GM12878 (cell line): Measurements from ENCODE around the gene FGGY. TPM values are rescaled to one million over a fixed set of nuclear protein-coding genes. Genes with fewer than 3 reads are reported as not detected.

Source experiments
- ATAC-seq: fragments of 200-7000 bp; cut with Tn5 transposase; 3 replicates; pipeline ENCODE4 v1.9.1; 2020; ENCODE audit warnings: mild to moderate bottlenecking, moderate library complexity
- BruUV-seq: library from RNA; stranded (reverse); fragments of 400-500 nt; replicated peaks from 2 replicates; lab custom pipeline; 2021; lab: Mats Ljungman, UMichigan
- CTCF ChIA-PET: fragments of 300-600 bp; sonication (Branson Sonifier 250); formaldehyde crosslinking; extraction: SDS; loops from one replicate; lab custom pipeline; 2021; ENCODE audit warnings: inconsistent platforms; lab: Yijun Ruan, JAX
- POLR2A ChIA-PET: fragments of 350-600 bp; formaldehyde crosslinking; extraction: SDS; loops from one replicate; lab custom pipeline; 2021; ENCODE audit warnings: inconsistent platforms; lab: Charles Lee
- RAD21 ChIA-PET: fragments of 300-600 bp; sonication (Branson Sonifier 250); formaldehyde crosslinking; loops from one replicate; lab custom pipeline; 2023; ENCODE audit warnings: antibody characterized with exemption; ENCODE audit not compliant: unreplicated experiment; lab: Charles Lee
- SMC1A ChIA-PET: fragments of 300-600 bp; sonication (Branson Sonifier 250); formaldehyde crosslinking; loops from one replicate; lab custom pipeline; 2023; ENCODE audit not compliant: unreplicated experiment, uncharacterized antibody; lab: Charles Lee
- DNase-seq: peaks from one replicate; pipeline ENCODE4 v3.0.0-alpha.2; 2011; ENCODE audit warnings: low read depth, low spot score
- FAIRE-seq: peaks from 3 replicates; lab custom pipeline; 2011; peaks lifted over from hg19 to GRCh38; lab: Jason Lieb, UNC
- H2AFZ ChIP-seq: 2 replicates; pipeline ENCODE4 v1.6.0; 2011; ENCODE audit warnings: low read depth, low read length, control low read depth; ENCODE audit not compliant: control insufficient read depth
- H3K27ac ChIP-seq: 2 replicates; pipeline ENCODE4 v1.5.1; 2011; ENCODE audit warnings: control low read depth; ENCODE audit not compliant: control insufficient read depth, insufficient read depth
- H3K27me3 ChIP-seq, 2 experiments: replicated peaks in 1 of 2; 2 replicates each; pipeline versions ENCODE4 v1.6.0 to v1.6.1; 2011; ENCODE audit warnings: low read length in 1 of 2; ENCODE audit not compliant: control insufficient read depth in 2 of 2, insufficient read depth in 2 of 2
- H3K36me3 ChIP-seq, 2 experiments: 2 replicates each; pipeline ENCODE4 v1.5.1; 2011; ENCODE audit warnings: low read length in 1 of 2; ENCODE audit not compliant: control insufficient read depth in 2 of 2, insufficient read depth in 2 of 2
- H3K4me1 ChIP-seq: 2 replicates; pipeline ENCODE4 v1.6.1; 2011; ENCODE audit warnings: mild to moderate bottlenecking, low read length, moderate library complexity, mixed read lengths; ENCODE audit not compliant: control insufficient read depth, insufficient read depth
- H3K4me2 ChIP-seq: 2 replicates; pipeline ENCODE4 v1.6.0; 2011; ENCODE audit warnings: control low read depth; ENCODE audit not compliant: control insufficient read depth, insufficient read depth
- H3K4me3 ChIP-seq: fragments of 200-600 bp; sonication (generic); 2 replicates; pipeline ENCODE4 v1.5.1; 2016
- H3K79me2 ChIP-seq: 2 replicates; pipeline ENCODE4 v1.6.0; 2011; ENCODE audit warnings: low read length; ENCODE audit not compliant: control insufficient read depth, insufficient read depth
- H3K9ac ChIP-seq: 2 replicates; pipeline ENCODE4 v1.8.0; 2011; ENCODE audit warnings: low read length, control low read depth, mixed read lengths; ENCODE audit not compliant: control insufficient read depth, insufficient read depth
- H3K9me3 ChIP-seq: replicated peaks from 3 replicates; pipeline ENCODE4 v1.5.1; 2011; ENCODE audit warnings: mild to moderate bottlenecking, low read length; ENCODE audit not compliant: control insufficient read depth, insufficient read depth
- H4K20me1 ChIP-seq: 2 replicates; pipeline ENCODE4 v1.6.0; 2011; ENCODE audit not compliant: control insufficient read depth, insufficient read depth
- DPF2 ChIP-seq: fragments of 450-650 bp; IDR thresholded peaks from 2 replicates; pipeline ENCODE4 v1.6.1; 2017; ENCODE audit warnings: mild to moderate bottlenecking
- ESRRA ChIP-seq: IDR thresholded peaks from 2 replicates; pipeline ENCODE4 v1.6.1; 2012; ENCODE audit warnings: mild to moderate bottlenecking, low read length, improper control_type of control experiment
- ETV6 ChIP-seq, 2 experiments: fragments of 450-650 bp in 1 of 2; IDR thresholded peaks in 1 of 2; conservative IDR thresholded peaks in 1 of 2; 2 replicates each; pipeline ENCODE4 v1.6.1; 2014; ENCODE audit warnings: antibody characterized with exemption in 1 of 2, borderline replicate concordance in 1 of 2, low read depth in 1 of 2, mild to moderate bottlenecking in 1 of 2, moderate library complexity in 1 of 2
- JUNB ChIP-seq: IDR thresholded peaks from 2 replicates; pipeline ENCODE4 v1.6.1; 2016; ENCODE audit warnings: antibody characterized with exemption, mild to moderate bottlenecking
- KDM1A ChIP-seq: fragments of 200-600 bp; sonication (generic); IDR thresholded peaks from 2 replicates; pipeline ENCODE4 v1.6.1; 2016; ENCODE audit warnings: borderline replicate concordance
- KLF5 ChIP-seq: fragments of 450-650 bp; IDR thresholded peaks from 2 replicates; pipeline ENCODE4 v1.6.1; 2014; ENCODE audit warnings: mild to moderate bottlenecking; ENCODE audit not compliant: partially characterized antibody
- PRDM15 ChIP-seq: fragments of 450-650 bp; formaldehyde crosslinking; IDR thresholded peaks from 2 replicates; pipeline ENCODE4 v1.4.0; 2020; ENCODE audit warnings: mild to moderate bottlenecking, moderate library complexity
- WGBS: methylation state at CpG from one replicate; pipeline ENCODE4 v1.1.6; 2016; ENCODE audit warnings: low lambda C conversion rate; ENCODE audit not compliant: insufficient replicate concordance, insufficient coverage; ENCODE audit errors: missing lambda C conversion rate; 5-methylcytosine and 5-hydroxymethylcytosine counted together
- in situ Hi-C: fragments of 300-500 bp; cut with MboI; formaldehyde crosslinking; loops from 9 replicates; pipeline ENCODE4 v1.14.3; 2018; ENCODE audit warnings: mixed read lengths
- intact Hi-C: fragments of 100-400 bp; cut with micrococcal nuclease; formaldehyde crosslinking; loops from one replicate; pipeline ENCODE4 v1.14.2; 2022; ENCODE audit not compliant: unreplicated experiment
- polyA plus RNA-seq, 11 experiments: library from polyadenylated mRNA; depleted of rRNA in 4 of 11; unstranded in 6 of 11; stranded (reverse) in 5 of 11; fragments of >200 nt; fragmentation: Nextera tagmentation in 4 of 11; fragmentation: Illumina TruSeq in 1 of 11; extraction: Ambion mirVana in 4 of 11; extraction: Trizol in 1 of 11; gene quantifications; 1 replicate in 1 of 11; 2 replicates in 10 of 11; pipeline versions ENCODE4 v1.2.1 to v1.2.3, GENCODE V29; 2011 to 2016; ENCODE audit warnings: inconsistent platforms in 2 of 11, missing spikeins in 2 of 11, low read depth in 1 of 11
- total RNA-seq, 4 experiments: library from RNA; depleted of rRNA in 3 of 4; stranded (reverse); fragments of >200 nt in 3 of 4; fragmentation: Illumina TruSeq in 1 of 4; extraction: Trizol in 1 of 4; gene quantifications; 2 replicates each; pipeline versions ENCODE4 v1.2.1 to v1.2.3, GENCODE V29; 2013 to 2021

The FGGY gene
- total and polyA plus RNA-seq, 10 of the 15 experiments (the other 5 are each of a cell fraction or from before 2014, with no cell fraction given) = 6.2 to 11.9 (median 7.5) TPM

- H3K9me3 ChIP-seq = no peaks in the 10 kb centered on the region
- ATAC-seq (peak; percentile 47; the same call in 2 of the 3 replicates), DNase-seq (no peak), FAIRE-seq (peak; percentile 38)
- TF ChIP-seq PRDM15 (no peak), KLF5 (no peak), ETV6 (conservative IDR thresholded peaks at IDR 0.05 in 1 of 2, IDR thresholded peaks at IDR 0.05 in 1 of 2; ENCODE audit: borderline replicate concordance in 1 of 2, low read depth in 1 of 2) (no peak), ESRRA (no peak), KDM1A (no peak), DPF2 (no peak), JUNB (no peak)
- no peaks in the 10 kb centered on the region; a peak in 1 of 4 replicates for H3K36me3 ChIP-seq
- BruUV-seq = no TSS peak
- no peak overlapping the region for H3K4me2 ChIP-seq
- no peak overlapping the region for H3K9ac ChIP-seq
- H3K27ac ChIP-seq = no peak overlapping the region
- RAD21 ChIA-PET = no interaction called here
- H3K4me1 ChIP-seq = peaks cover 3% of the 10 kb centered on the region
- intact Hi-C loops (no loop called here), in situ Hi-C loops (no loop called here)
- no peaks in the 10 kb centered on the region for H3K27me3 ChIP-seq
- H3K79me2 ChIP-seq = no peaks in the 10 kb centered on the region
- 96% methylated on average over 2 of the region's 3 CpGs for WGBS
- SMC1A ChIA-PET = interaction anchor here (0.7 kb wide), 1 partner anchor 20 kb away, joined by 4 read pairs; no protein-coding TSS in a partner anchor
- no peaks in the 10 kb centered on the region for H4K20me1 ChIP-seq
- POLR2A ChIA-PET = no interaction called here
- CTCF ChIA-PET = interaction anchor here (0.9 to 1.0 kb wide), 3 partner anchors 10 to 365 kb away, joined by 3 read pairs; no protein-coding TSS in a partner anchor
- no peak overlapping the region for H3K4me3 ChIP-seq
- H2AFZ ChIP-seq = no peak overlapping the region
Observed at GRCh38 chr1:59333626-59334277, 36.9 kb downstream of the FGGY start.
